GM18502 (cell line): ENCODE results near the gene PRL.

Experiments used
- ATAC-seq: cut with Tn5 transposase; IDR thresholded peaks from one replicate; pipeline ENCODE4 v1.9.1; 2021; ENCODE audit warnings: mild to moderate bottlenecking; ENCODE audit not compliant: unreplicated experiment, poor library complexity

Gene PRL

GRCh38 chr6:22296936-22297335, at the start of gene PRL:
TSS of gene PRL (minus strand) at chr6:22297036. CDS start at chr6:22296982, 54 bp downstream.
- no peak for ATAC-seq

- no peak for ATAC-seq
Observed at GRCh38 chr6:22343864-22344263, 47.0 kb upstream of the PRL start.

GRCh38 chr6:22334778-22335177, 37.9 kb upstream of the PRL start:
- ATAC-seq, result no peak

- no peak for ATAC-seq
Observed at GRCh38 chr6:22333802-22334201, 37.0 kb upstream of the PRL start.

- ATAC-seq, result no peak
Observed at GRCh38 chr6:22332711-22333110, 35.9 kb upstream of the PRL start.

- no peak for ATAC-seq
Observed at GRCh38 chr6:22332216-22332615, 35.4 kb upstream of the PRL start.

- no peak for ATAC-seq
Observed at GRCh38 chr6:22330941-22331340, 34.1 kb upstream of the PRL start.

- ATAC-seq, result no peak
Observed at GRCh38 chr6:22328474-22328873, 31.6 kb upstream of the PRL start.

GRCh38 chr6:22327881-22328280, 31.0 kb upstream of the PRL start:
- no peak for ATAC-seq

GRCh38 chr6:22326500-22326899, 29.7 kb upstream of the PRL start:
- no peak for ATAC-seq

GRCh38 chr6:22325481-22325880, 28.6 kb upstream of the PRL start:
- no peak for ATAC-seq

- ATAC-seq, result no peak
Observed at GRCh38 chr6:22323848-22324247, 27.0 kb upstream of the PRL start.

GRCh38 chr6:22322103-22323030, 25.5 kb upstream of the PRL start:
- no peak for ATAC-seq

GRCh38 chr6:22320750-22321149, 23.9 kb upstream of the PRL start:
- no peak for ATAC-seq

GRCh38 chr6:22318404-22318803, 21.6 kb upstream of the PRL start:
- no peak for ATAC-seq

GRCh38 chr6:22313796-22314195, 17.0 kb upstream of the PRL start:
- no peak for ATAC-seq

GRCh38 chr6:22308939-22309338, 12.1 kb upstream of the PRL start:
- ATAC-seq, result no peak

GRCh38 chr6:22306741-22307466, 10.1 kb upstream of the PRL start:
- ATAC-seq, result no peak

GRCh38 chr6:22302838-22303237, 6.0 kb upstream of the PRL start:
- ATAC-seq, result no peak

GRCh38 chr6:22300273-22300998, 3.6 kb upstream of the PRL start:
- no peak for ATAC-seq

GRCh38 chr6:22298475-22298890, 1.6 kb upstream of the PRL start:
- no peak for ATAC-seq
